GM18909 (cell line): ENCODE data around the gene MXD3.
"Not testable (repeated sequence)": the region's sequence is repeated elsewhere in the genome, so short reads cannot be mapped to it uniquely, and the experiment has no call there.

ENCODE experiments used
- ATAC-seq: cut with Tn5 transposase; IDR thresholded peaks from one replicate; pipeline ENCODE4 v1.9.1; 2021; ENCODE audit warnings: mild to moderate bottlenecking; ENCODE audit not compliant: unreplicated experiment, poor library complexity

Gene MXD3

GRCh38 chr5:177311723-177312648, at the start of gene MXD3:
Gene MXD3, minus strand, starts transcription at chr5:177311898. Its CDS starts 68 bp downstream, at chr5:177311830.
- peak; percentile 78 for ATAC-seq

- not testable (repeated sequence) for ATAC-seq
Measured at GRCh38 chr5:177360740-177361139, 49.0 kb upstream of the MXD3 start.

- no peak for ATAC-seq
Measured at GRCh38 chr5:177359860-177360259, 48.2 kb upstream of the MXD3 start.

GRCh38 chr5:177359451-177359851, 47.8 kb upstream of the MXD3 start:
- no peak for ATAC-seq

- ATAC-seq = no peak
Measured at GRCh38 chr5:177358370-177358819, 46.7 kb upstream of the MXD3 start.

- ATAC-seq = peak; percentile 86
Measured at GRCh38 chr5:177357459-177358351, 46.0 kb upstream of the MXD3 start, which contains the start of gene RGS14. Gene RGS14, plus strand, starts transcription at chr5:177357924. Its CDS starts 101 bp downstream, at chr5:177358025.

GRCh38 chr5:177357146-177357458, 45.4 kb upstream of the MXD3 start:
- no peak for ATAC-seq

- ATAC-seq = no peak
Measured at GRCh38 chr5:177356746-177357145, 45.0 kb upstream of the MXD3 start.

GRCh38 chr5:177355868-177356168, 44.1 kb upstream of the MXD3 start:
- no peak for ATAC-seq

- no peak for ATAC-seq
Measured at GRCh38 chr5:177355162-177355867, 43.6 kb upstream of the MXD3 start.

GRCh38 chr5:177354711-177355110, 43.0 kb upstream of the MXD3 start:
- no peak for ATAC-seq

- no peak for ATAC-seq
Measured at GRCh38 chr5:177354256-177354655, 42.6 kb upstream of the MXD3 start.

- no peak for ATAC-seq
Measured at GRCh38 chr5:177353093-177353492, 41.4 kb upstream of the MXD3 start.

- ATAC-seq = peak; percentile 92
Measured at GRCh38 chr5:177351392-177352329, 40.0 kb upstream of the MXD3 start, which contains the start of gene LMAN2. Gene LMAN2, minus strand, starts transcription at chr5:177351668. Its CDS starts 21 bp downstream, at chr5:177351647.

GRCh38 chr5:177350776-177351391, 39.2 kb upstream of the MXD3 start:
- ATAC-seq = no peak

- no peak for ATAC-seq
Measured at GRCh38 chr5:177349762-177350161, 38.1 kb upstream of the MXD3 start.

GRCh38 chr5:177349362-177349647, 37.6 kb upstream of the MXD3 start:
- ATAC-seq = no peak

- ATAC-seq = no peak
Measured at GRCh38 chr5:177347699-177348098, 36.0 kb upstream of the MXD3 start.

GRCh38 chr5:177346820-177347219, 35.1 kb upstream of the MXD3 start:
- ATAC-seq = no peak
